ENCODE measurements around the gene FAT1.

- TF ChIP-seq, protein P1, sequence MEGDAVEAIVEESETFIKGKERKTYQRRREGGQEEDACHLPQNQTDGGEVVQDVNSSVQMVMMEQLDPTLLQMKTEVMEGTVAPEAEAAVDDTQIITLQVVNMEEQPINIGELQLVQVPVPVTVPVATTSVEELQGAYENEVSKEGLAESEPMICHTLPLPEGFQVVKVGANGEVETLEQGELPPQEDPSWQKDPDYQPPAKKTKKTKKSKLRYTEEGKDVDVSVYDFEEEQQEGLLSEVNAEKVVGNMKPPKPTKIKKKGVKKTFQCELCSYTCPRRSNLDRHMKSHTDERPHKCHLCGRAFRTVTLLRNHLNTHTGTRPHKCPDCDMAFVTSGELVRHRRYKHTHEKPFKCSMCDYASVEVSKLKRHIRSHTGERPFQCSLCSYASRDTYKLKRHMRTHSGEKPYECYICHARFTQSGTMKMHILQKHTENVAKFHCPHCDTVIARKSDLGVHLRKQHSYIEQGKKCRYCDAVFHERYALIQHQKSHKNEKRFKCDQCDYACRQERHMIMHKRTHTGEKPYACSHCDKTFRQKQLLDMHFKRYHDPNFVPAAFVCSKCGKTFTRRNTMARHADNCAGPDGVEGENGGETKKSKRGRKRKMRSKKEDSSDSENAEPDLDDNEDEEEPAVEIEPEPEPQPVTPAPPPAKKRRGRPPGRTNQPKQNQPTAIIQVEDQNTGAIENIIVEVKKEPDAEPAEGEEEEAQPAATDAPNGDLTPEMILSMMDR (IDR thresholded peaks at IDR 0.05; ENCODE audit: low read length) = peak; percentile 72
- TF ChIP-seq EZH2 (optimal IDR thresholded peaks at IDR 0.05; ENCODE audit: low read depth, low read length) = no peak
Observed at GRCh38 chr4:186587416-186588018, 136.1 kb downstream of the FAT1 start.
